Measurements from ENCODE around the gene TUSC2.

Gene TUSC2

DNA sequence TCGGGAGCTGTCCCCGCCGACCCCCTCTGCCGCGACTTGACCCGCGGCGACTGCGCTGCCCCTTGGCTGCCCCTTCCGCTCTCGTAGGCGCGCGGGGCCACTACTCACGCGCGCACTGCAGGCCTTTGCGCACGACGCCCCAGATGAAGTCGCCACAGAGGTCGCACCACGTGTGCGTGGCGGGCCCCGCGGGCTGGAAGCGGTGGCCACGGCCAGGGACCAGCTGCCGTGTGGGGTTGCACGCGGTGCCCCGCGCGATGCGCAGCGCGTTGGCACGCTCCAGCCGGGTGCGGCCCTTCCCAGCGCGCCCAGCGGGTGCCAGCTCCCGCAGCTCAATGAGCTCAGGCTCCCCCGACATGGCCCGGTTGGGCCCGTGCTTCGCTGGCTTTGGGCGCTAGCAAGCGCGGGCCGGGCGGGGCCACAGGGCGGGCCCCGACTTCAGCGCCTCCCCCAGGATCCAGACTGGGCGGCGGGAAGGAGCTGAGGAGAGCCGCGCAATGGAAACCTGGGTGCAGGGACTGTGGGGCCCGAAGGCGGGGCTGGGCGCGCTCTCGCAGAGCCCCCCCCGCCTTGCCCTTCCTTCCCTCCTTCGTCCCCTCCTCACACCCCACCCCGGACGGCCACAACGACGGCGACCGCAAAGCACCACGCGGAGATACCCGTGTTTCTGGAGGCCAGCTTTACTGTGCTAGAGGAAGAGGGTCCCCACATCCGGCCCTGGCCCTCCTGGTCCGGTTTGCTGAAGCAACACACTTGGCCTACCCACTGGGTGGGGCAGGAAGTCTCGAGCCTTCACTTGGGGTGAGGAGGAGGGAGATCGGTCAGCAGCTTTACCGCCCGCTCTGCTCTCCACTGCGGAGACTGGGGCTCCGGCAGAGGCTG, 12.7 kb upstream of the TUSC2 start, which contains the start of gene RASSF1:
TSS of gene RASSF1 (minus strand) at position 389 of the 882 bp plus-strand sequence. CDS start at position 358, 31 bp downstream.
- Histone ChIP-seq H3K36me3 (peaks cover 8% of the 10 kb centered on the region), H3K9me3 (ENCODE audit: severe bottlenecking) (no peaks in the 10 kb centered on the region), H3K27me3 (ENCODE audit: insufficient read depth, low read depth, severe bottlenecking) (no peaks in the 10 kb centered on the region), H3K4me3 (ENCODE audit: low read depth, low read length) (no peak within 1 kb of the TSS), H3K27ac (no peak within 1 kb of the TSS)
- TF ChIP-seq, protein P1, sequence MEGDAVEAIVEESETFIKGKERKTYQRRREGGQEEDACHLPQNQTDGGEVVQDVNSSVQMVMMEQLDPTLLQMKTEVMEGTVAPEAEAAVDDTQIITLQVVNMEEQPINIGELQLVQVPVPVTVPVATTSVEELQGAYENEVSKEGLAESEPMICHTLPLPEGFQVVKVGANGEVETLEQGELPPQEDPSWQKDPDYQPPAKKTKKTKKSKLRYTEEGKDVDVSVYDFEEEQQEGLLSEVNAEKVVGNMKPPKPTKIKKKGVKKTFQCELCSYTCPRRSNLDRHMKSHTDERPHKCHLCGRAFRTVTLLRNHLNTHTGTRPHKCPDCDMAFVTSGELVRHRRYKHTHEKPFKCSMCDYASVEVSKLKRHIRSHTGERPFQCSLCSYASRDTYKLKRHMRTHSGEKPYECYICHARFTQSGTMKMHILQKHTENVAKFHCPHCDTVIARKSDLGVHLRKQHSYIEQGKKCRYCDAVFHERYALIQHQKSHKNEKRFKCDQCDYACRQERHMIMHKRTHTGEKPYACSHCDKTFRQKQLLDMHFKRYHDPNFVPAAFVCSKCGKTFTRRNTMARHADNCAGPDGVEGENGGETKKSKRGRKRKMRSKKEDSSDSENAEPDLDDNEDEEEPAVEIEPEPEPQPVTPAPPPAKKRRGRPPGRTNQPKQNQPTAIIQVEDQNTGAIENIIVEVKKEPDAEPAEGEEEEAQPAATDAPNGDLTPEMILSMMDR (IDR thresholded peaks at IDR 0.05; ENCODE audit: low read depth, low read length): no peak
- no peak for DNase-seq

DNA sequence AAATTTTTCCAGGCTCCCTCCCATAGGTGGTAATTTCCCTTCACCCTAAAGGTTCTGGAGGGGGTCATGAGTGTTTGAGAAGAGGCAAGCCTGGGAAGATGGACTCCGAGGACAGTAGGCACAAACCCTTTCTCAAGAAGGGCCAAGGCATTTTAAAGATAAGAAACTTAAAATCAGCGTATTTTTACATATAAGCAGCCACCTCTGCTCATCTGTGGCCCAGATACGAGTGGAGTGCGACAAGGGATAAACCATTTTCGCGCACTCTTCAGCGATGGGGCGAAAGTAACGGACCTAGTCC, 12.1 kb upstream of the TUSC2 start:
- Histone ChIP-seq H3K9me3 (ENCODE audit: severe bottlenecking) (no peaks in the 10 kb centered on the region), H3K4me3 (ENCODE audit: low read depth, low read length) (no peak overlapping the region), H3K27ac (no peak overlapping the region), H3K27me3 (ENCODE audit: insufficient read depth, low read depth, severe bottlenecking) (no peaks in the 10 kb centered on the region), H3K36me3 (peaks cover 13% of the 10 kb centered on the region)
- TF ChIP-seq, protein P1 (IDR thresholded peaks at IDR 0.05; ENCODE audit: low read depth, low read length): no peak
- no peak for DNase-seq

DNA sequence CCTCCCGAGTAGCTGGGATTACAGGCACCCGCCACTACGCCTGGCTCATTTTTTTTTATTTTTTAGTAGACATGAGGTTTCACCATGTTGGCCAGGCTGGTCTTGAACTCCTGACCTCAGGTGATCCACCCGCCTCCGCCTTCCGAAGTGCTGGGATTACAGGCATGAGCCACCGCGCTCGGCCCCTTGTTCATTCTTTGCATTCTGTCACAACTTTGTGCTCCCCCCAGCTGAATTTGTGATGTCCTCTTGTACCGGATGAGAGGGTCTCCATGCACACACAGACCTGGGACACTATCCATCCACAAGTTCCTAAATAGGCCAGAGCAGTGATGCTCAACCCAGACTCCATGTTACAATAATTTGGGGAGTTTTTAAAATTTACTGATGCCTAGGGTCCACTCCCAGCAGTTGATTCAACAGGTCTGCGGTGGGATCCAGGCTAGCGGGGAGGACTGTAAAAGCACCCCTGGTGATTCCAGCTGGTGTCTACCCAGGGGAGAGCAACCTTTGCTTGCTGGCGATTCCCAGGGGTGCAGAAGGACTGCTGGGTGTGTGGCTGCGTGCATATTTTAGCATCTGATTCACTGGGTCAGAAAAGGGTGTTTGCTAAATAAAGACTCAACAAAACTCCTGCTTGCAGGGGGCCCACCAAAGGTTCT, 11.6 kb upstream of the TUSC2 start:
- Histone ChIP-seq H3K4me3 (ENCODE audit: low read depth, low read length) (no peak overlapping the region), H3K27ac (no peak overlapping the region)

DNA sequence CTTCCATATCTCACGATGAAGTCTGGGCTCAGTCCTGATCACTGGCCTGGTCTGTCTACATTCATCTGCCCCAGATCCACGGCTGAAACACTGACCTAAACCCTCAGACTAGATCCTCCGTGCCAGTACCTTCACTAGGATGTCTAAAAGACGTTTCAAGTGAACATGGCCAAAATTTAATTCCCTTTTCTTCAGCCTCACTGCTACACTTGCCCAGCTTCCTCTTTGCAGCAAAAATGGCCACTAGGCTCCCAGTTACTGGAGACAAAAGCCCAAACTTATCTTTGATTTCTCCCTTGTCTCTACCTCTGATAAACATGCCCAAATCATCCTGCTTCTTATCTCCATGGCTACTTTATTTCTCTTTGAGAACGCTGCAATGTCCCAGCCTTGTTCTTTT, 10.9 kb upstream of the TUSC2 start:
- no peak overlapping the region for H3K4me3 ChIP-seq (ENCODE audit: low read depth, low read length)
- H3K9me3 ChIP-seq (ENCODE audit: severe bottlenecking): no peaks in the 10 kb centered on the region
- H3K27ac ChIP-seq: no peak overlapping the region; the same call in 1 of the 2 replicates
- H3K36me3 ChIP-seq: peaks cover 23% of the 10 kb centered on the region
- H3K27me3 ChIP-seq (ENCODE audit: insufficient read depth, low read depth, severe bottlenecking): no peaks in the 10 kb centered on the region
- TF ChIP-seq, protein P1 (IDR thresholded peaks at IDR 0.05; ENCODE audit: low read depth, low read length): no peak
- no peak for DNase-seq

More for the DNA sequence above, 11.6 kb upstream of the TUSC2 start:
- no peak for DNase-seq
- H3K27me3 ChIP-seq (ENCODE audit: insufficient read depth, low read depth, severe bottlenecking): no peaks in the 10 kb centered on the region
- no peaks in the 10 kb centered on the region for H3K9me3 ChIP-seq (ENCODE audit: severe bottlenecking)
- peaks cover 17% of the 10 kb centered on the region for H3K36me3 ChIP-seq
- TF ChIP-seq, protein P1 (IDR thresholded peaks at IDR 0.05; ENCODE audit: low read depth, low read length): no peak

DNA sequence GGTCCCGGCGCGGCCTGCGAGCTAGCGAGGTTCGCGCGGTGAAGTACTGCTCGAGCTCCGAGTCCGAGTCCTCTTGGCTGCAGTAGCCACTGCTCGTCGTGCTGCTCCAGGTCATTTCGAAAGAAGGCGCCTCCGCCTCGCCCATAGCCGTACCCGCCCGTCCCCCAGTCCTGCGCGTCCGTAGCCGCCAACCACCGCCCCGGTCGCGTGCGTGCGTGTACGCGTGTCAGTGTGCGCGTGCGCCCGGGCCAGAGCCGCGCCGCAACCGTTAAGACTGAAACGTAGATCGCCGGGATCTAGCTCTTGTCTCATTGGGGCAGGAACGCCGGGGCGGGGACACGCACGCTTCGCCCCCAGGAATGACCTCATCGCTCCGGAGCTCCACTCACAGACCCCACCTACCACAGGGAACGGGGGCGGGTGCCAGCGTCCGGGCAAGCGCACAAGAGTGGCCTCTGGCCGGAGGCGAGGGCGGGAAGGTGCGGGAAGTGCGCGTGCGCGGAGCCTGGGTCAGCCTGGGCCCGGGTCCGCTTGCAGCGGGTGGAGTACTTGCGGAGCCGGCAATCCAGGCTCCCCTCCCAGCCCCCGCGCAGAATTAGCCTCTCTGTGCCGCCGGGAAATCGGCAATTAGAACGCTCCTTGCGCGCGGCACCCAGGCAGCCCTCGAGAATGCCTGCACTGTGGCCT, 9.3 kb upstream of the TUSC2 start:
- no peaks in the 10 kb centered on the region for H3K9me3 ChIP-seq (ENCODE audit: severe bottlenecking)
- TF ChIP-seq, protein P1 (IDR thresholded peaks at IDR 0.05; ENCODE audit: low read depth, low read length): no peak
- peak overlapping the region; percentile 93 for H3K27ac ChIP-seq
- H3K36me3 ChIP-seq: peaks cover 39% of the 10 kb centered on the region
- peak overlapping the region; percentile 79 for H3K4me3 ChIP-seq (ENCODE audit: low read depth, low read length)
- peak; percentile 100 for DNase-seq
- H3K27me3 ChIP-seq (ENCODE audit: insufficient read depth, low read depth, severe bottlenecking): no peaks in the 10 kb centered on the region

Data from WERI-Rb-1 (cell line).